ENCODE data around the gene RLIM.

Gene RLIM

GRCh38 chrX:74557378-74557777 lies 57.0 kb downstream of the RLIM start:
- no peak for TF ChIP-seq CTCF (IDR thresholded peaks at IDR 0.05; ENCODE audit: low read depth, low read length)
- no peak overlapping the region for H3K4me3 ChIP-seq (ENCODE audit: low read depth, low read length)

GRCh38 chrX:74551934-74552333 lies 62.5 kb downstream of the RLIM start:
- H3K4me3 ChIP-seq (ENCODE audit: low read depth, low read length): no peak overlapping the region
- no peak for TF ChIP-seq CTCF (IDR thresholded peaks at IDR 0.05; ENCODE audit: low read depth, low read length)

GRCh38 chrX:74550295-74550802 lies 64.1 kb downstream of the RLIM start:
- peak; percentile 93 for TF ChIP-seq CTCF (IDR thresholded peaks at IDR 0.05; ENCODE audit: low read depth, low read length)
- peak overlapping the region; percentile 31; the same call in 1 of the 2 replicates for H3K4me3 ChIP-seq (ENCODE audit: low read depth, low read length)

GRCh38 chrX:74546984-74547383 lies 67.4 kb downstream of the RLIM start:
- H3K4me3 ChIP-seq (ENCODE audit: low read depth, low read length): no peak overlapping the region
- no peak for TF ChIP-seq CTCF (IDR thresholded peaks at IDR 0.05; ENCODE audit: low read depth, low read length)

GRCh38 chrX:74545880-74546523 lies 68.4 kb downstream of the RLIM start:
- no peak for TF ChIP-seq CTCF (IDR thresholded peaks at IDR 0.05; ENCODE audit: low read depth, low read length)

GRCh38 chrX:74540635-74541249 lies 73.7 kb downstream of the RLIM start:
- no peak for TF ChIP-seq CTCF (IDR thresholded peaks at IDR 0.05; ENCODE audit: low read depth, low read length)
- H3K4me3 ChIP-seq (ENCODE audit: low read depth, low read length): no peak overlapping the region

More at GRCh38 chrX:74545880-74546523, 68.4 kb downstream of the RLIM start:
- no peak overlapping the region for H3K4me3 ChIP-seq (ENCODE audit: low read depth, low read length)

GRCh38 chrX:74536832-74537371 lies 77.5 kb downstream of the RLIM start:
- peak overlapping the region; percentile 54 for H3K4me3 ChIP-seq (ENCODE audit: low read depth, low read length)
- TF ChIP-seq CTCF (IDR thresholded peaks at IDR 0.05; ENCODE audit: low read depth, low read length): no peak
